OCI-LY1 (cell line): ENCODE results near the gene CCSAP.

Source experiments
- H2AFZ ChIP-seq: fragments of 200-600 bp; sonication (generic), shearing (Covaris generic); 2 replicates; pipeline ENCODE4 v1.6.0; 2014; ENCODE audit warnings: antibody characterized with exemption, mild to moderate bottlenecking, low read length
- H3F3A ChIP-seq: fragments of 200-600 bp; sonication (generic), shearing (Covaris generic); 2 replicates; pipeline ENCODE4 v1.6.0; 2014; ENCODE audit warnings: mild to moderate bottlenecking, antibody characterized with exemption, low read length, moderate library complexity; ENCODE audit not compliant: insufficient read depth
- H3K27ac ChIP-seq: fragments of 200-600 bp; sonication (generic); 2 replicates; pipeline ENCODE4 v1.5.1; 2014; ENCODE audit warnings: low read length, mixed run types, mild to moderate bottlenecking, low read depth; ENCODE audit not compliant: poor library complexity, severe bottlenecking
- H3K27me3 ChIP-seq: fragments of 200-600 bp; sonication (generic); 2 replicates; pipeline ENCODE4 v1.6.0; 2014; ENCODE audit warnings: antibody characterized with exemption, mild to moderate bottlenecking, low read length, moderate library complexity; ENCODE audit not compliant: insufficient read depth
- H3K36me3 ChIP-seq: fragments of 200-600 bp; sonication (generic); 2 replicates; pipeline ENCODE4 v1.6.1; 2014; ENCODE audit warnings: mild to moderate bottlenecking, antibody characterized with exemption, low read length, moderate library complexity, mixed read lengths; ENCODE audit not compliant: insufficient read depth
- H3K4me1 ChIP-seq: fragments of 200-600 bp; sonication (generic); 2 replicates; pipeline ENCODE4 v1.5.1; 2014; ENCODE audit warnings: mild to moderate bottlenecking, low read length, moderate library complexity; ENCODE audit not compliant: insufficient read depth, severe bottlenecking
- H3K4me2 ChIP-seq: fragments of 200-600 bp; sonication (generic), shearing (Covaris generic); 2 replicates; pipeline ENCODE4 v1.6.1; 2014; ENCODE audit warnings: low read length
- H3K4me3 ChIP-seq: fragments of 200-600 bp; sonication (generic); 2 replicates; pipeline ENCODE4 v1.5.1; 2014; ENCODE audit warnings: low read length, low read depth, mild to moderate bottlenecking, mixed read lengths; ENCODE audit not compliant: poor library complexity, severe bottlenecking
- H3K79me2 ChIP-seq: fragments of 200-600 bp; shearing (Covaris generic); 2 replicates; pipeline ENCODE4 v1.6.1; 2016; ENCODE audit warnings: mixed run types, low read length, mixed read lengths; ENCODE audit not compliant: insufficient read depth
- H3K9ac ChIP-seq: fragments of 200-600 bp; sonication (generic), shearing (Covaris generic); 2 replicates; pipeline ENCODE4 v1.6.1; 2014; ENCODE audit warnings: mild to moderate bottlenecking, low read length, mixed read lengths
- H3K9me2 ChIP-seq: fragments of 200-600 bp; sonication (generic), shearing (Covaris generic); 2 replicates; pipeline ENCODE4 v1.6.1; 2014; ENCODE audit warnings: low read depth, mild to moderate bottlenecking, low read length, mixed read lengths
- H3K9me3 ChIP-seq: fragments of 200-600 bp; shearing (Covaris generic); 2 replicates; pipeline ENCODE4 v1.6.1; 2014; ENCODE audit warnings: low read length, mixed read lengths
- H4K20me1 ChIP-seq: fragments of 200-600 bp; sonication (generic), shearing (Covaris generic); 2 replicates; pipeline ENCODE4 v1.6.0; 2016; ENCODE audit warnings: mild to moderate bottlenecking, low read length; ENCODE audit not compliant: insufficient read depth
- CTCF ChIP-seq: fragments of 200-600 bp; sonication (generic), shearing (Covaris generic); IDR thresholded peaks from 2 replicates; pipeline ENCODE4 v1.5.1; 2017; ENCODE audit warnings: mild to moderate bottlenecking, antibody characterized with exemption, low read length, moderate library complexity, mixed read lengths
- EZH2 ChIP-seq: fragments of 200-600 bp; sonication (generic), shearing (Covaris generic); IDR thresholded peaks from 2 replicates; pipeline ENCODE4 v1.8.0; 2017; ENCODE audit warnings: borderline replicate concordance, mixed run types, mild to moderate bottlenecking, antibody characterized with exemption, low read length, moderate library complexity, mixed read lengths

The CCSAP gene

GRCh38 chr1:229309074-229309473 is 33.8 kb downstream of the CCSAP start:
- Histone ChIP-seq H3F3A (no peaks in the 10 kb centered on the region), H3K27ac (no peak overlapping the region), H3K9me2 (no peaks in the 10 kb centered on the region), H3K36me3 (peaks cover 14% of the 10 kb centered on the region), H3K27me3 (no peaks in the 10 kb centered on the region), H3K4me1 (no peaks in the 10 kb centered on the region), H3K4me2 (no peak overlapping the region), H3K4me3 (no peak overlapping the region), H3K79me2 (no peaks in the 10 kb centered on the region), H2AFZ (no peak overlapping the region), H4K20me1 (no peaks in the 10 kb centered on the region), H3K9me3 (no peaks in the 10 kb centered on the region), H3K9ac (no peak overlapping the region)
- no peak for TF ChIP-seq CTCF
- TF ChIP-seq EZH2: no peak

- Histone ChIP-seq H3K4me3 (no peak overlapping the region), H3K36me3 (peaks cover 34% of the 10 kb centered on the region), H3K4me2 (no peak overlapping the region), H3F3A (no peaks in the 10 kb centered on the region), H2AFZ (no peak overlapping the region), H3K4me1 (no peaks in the 10 kb centered on the region), H3K27ac (no peak overlapping the region), H3K9me2 (no peaks in the 10 kb centered on the region), H4K20me1 (no peaks in the 10 kb centered on the region), H3K9me3 (no peaks in the 10 kb centered on the region), H3K9ac (no peak overlapping the region), H3K79me2 (no peaks in the 10 kb centered on the region), H3K27me3 (no peaks in the 10 kb centered on the region)
- TF ChIP-seq EZH2: no peak
- TF ChIP-seq CTCF: no peak
Measured at GRCh38 chr1:229305392-229305791, 37.5 kb downstream of the CCSAP start.

GRCh38 chr1:229303855-229304254 is 39.0 kb downstream of the CCSAP start:
- H3K27me3 ChIP-seq: no peaks in the 10 kb centered on the region
- no peaks in the 10 kb centered on the region for H3K79me2 ChIP-seq
- peaks cover 48% of the 10 kb centered on the region for H3K36me3 ChIP-seq
- no peak for TF ChIP-seq CTCF
- no peak for TF ChIP-seq EZH2
- no peak overlapping the region for H3K9ac ChIP-seq
- H4K20me1 ChIP-seq: no peaks in the 10 kb centered on the region
- no peak overlapping the region for H3K4me2 ChIP-seq
- H3K27ac ChIP-seq: no peak overlapping the region
- H3K9me2 ChIP-seq: no peaks in the 10 kb centered on the region
- no peaks in the 10 kb centered on the region for H3K4me1 ChIP-seq
- no peak overlapping the region for H2AFZ ChIP-seq
- no peak overlapping the region for H3K4me3 ChIP-seq
- H3K9me3 ChIP-seq: no peaks in the 10 kb centered on the region
- no peaks in the 10 kb centered on the region for H3F3A ChIP-seq
